HG03520 (cell line): ENCODE results near the gene ARL4C.

Source experiments
- ATAC-seq: cut with Tn5 transposase; IDR thresholded peaks from one replicate; pipeline ENCODE4 v1.9.1; 2021; ENCODE audit warnings: mild to moderate bottlenecking, moderate library complexity; ENCODE audit not compliant: unreplicated experiment

ARL4C gene, protein sequence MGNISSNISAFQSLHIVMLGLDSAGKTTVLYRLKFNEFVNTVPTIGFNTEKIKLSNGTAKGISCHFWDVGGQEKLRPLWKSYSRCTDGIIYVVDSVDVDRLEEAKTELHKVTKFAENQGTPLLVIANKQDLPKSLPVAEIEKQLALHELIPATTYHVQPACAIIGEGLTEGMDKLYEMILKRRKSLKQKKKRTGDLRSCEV

GRCh38 chr2:234496835-234497593 is at the start of gene ARL4C:
Gene ARL4C (minus strand): TSS chr2:234497081. CDS start chr2:234496586, 495 bp downstream.
- ATAC-seq, result peak; percentile 39

DNA sequence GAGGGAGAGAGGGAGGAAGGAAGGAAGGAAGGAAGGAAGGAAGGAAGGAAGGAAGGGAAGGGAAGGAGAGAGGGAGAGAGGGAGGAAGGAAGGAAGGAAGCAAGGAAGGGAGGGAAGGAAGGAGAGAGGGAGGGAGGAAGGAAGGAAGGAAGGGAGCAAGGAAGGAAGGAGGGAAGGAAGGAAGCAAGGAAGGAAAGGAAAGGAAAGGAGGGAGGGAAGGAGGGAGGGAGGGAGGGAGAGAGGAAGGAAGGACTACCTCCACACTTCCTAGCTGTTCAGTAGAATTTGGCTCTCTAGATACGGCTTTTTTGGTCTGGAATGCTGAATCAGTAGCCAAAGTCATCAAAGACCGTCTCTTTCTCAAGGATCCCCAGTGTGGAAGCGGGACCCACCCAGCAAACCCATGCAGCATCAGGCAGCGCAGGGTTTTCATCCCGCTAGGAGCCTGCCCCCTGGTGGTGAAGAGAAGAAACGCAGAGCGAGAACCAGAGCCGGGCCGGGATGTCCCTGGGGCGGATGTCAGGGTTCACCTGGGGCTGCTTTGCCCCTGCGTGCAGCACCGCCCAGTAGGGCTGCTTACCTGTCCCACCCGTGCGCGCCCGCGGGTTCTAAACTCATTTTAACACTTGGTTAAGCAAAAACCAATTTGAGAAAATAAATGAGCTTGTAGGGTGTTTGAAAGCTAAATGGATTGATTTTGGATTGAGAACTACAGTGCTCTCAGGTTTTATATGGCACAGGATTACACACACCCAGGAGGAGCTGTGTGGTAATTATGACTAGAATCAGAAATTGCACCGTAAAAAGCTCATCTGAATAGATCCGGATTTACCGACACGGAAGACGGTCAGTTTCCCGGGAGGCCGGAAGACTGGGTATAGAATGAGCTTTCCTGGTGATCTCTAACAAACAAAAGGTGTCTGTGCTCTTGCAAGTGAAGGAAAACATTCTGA is 48.1 kb upstream of the ARL4C start:
- ATAC-seq, result no peak

GRCh38 chr2:234542742-234543141 is 45.9 kb upstream of the ARL4C start:
- no peak for ATAC-seq

- no peak for ATAC-seq
These were observed 41.0 kb upstream of the ARL4C start for GRCh38 chr2:234537929-234538328.

DNA sequence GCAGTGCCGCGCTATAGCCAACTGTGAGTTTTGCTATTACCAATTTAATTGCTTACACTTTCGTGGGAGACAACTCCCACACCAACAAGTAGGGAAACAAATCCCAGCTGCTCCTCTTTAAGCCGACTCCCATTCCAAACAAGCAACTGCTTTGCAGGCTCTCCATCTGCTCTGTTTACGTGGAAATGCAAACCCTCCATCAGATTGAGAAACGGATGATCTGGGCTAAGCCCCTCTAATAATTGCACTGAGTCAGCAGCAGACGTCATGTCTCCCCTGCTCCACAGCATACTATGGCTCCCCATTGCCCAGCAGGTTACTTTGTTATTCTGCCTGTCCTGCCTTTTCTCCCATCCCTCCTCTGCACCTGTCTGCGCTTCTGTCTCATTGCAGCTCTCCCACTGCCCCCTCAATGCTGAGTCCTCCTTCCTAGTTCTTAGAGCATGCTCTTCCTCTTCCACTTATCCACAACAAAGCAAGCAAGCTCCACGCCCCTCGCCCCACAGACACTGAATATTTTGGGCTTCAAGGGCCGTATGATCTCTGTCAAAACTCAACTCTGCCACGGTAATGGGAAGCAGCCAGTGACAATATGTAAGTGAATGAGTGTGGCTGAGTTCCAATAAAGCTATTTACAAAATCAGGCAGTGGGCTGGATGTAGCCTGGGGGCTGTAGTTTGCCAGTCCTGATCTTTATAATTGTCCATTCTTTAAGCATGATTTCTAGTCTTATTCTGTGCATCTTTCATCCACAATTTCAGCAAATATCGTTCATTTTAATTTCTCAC is 39.5 kb upstream of the ARL4C start:
- ATAC-seq, result no peak

DNA sequence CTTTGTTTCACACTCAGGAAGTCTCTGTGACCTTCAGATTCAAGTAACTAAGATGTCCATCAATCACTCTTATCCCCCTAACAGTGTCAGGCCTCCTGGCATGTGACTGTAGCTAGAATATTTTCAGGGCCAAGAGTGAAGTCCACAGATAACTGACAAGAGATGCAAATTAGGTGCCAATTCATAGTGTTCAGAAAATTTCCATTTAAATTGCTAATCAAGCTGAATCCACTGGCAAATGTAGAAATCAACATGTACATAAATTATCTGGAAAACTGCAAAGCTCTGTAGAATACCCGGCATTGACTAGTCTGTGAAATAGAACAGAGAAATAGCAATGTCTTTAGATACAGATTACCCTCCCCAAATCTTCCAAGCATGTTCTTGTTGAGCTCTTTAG is 38.6 kb upstream of the ARL4C start:
- ATAC-seq, result no peak

GRCh38 chr2:234534515-234534914 is 37.6 kb upstream of the ARL4C start:
- no peak for ATAC-seq

- no peak for ATAC-seq
These were observed 36.7 kb upstream of the ARL4C start for GRCh38 chr2:234533626-234534025.

- ATAC-seq, result no peak
These were observed 31.7 kb upstream of the ARL4C start for GRCh38 chr2:234528410-234529148.

- ATAC-seq, result no peak
These were observed 29.8 kb upstream of the ARL4C start for GRCh38 chr2:234526711-234527110.

DNA sequence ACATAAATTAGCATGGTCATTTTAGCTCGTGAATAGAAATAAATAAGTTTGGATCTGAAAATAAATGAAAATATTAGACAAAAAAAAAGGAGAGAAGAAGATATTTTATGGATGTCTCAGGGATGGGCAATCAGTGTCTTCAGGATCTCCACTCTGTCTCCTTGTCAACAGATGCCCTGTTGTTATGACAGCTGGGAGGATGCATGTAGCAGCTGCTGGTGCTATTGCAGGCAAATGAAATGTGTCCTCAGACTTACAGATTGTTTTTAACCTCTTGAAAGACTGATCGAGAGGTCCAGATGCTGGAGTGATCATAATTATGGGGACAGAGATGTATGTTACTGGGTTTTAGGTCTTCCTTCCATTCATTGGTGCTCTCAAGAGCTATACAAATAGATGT is 24.7 kb upstream of the ARL4C start:
- no peak for ATAC-seq

DNA sequence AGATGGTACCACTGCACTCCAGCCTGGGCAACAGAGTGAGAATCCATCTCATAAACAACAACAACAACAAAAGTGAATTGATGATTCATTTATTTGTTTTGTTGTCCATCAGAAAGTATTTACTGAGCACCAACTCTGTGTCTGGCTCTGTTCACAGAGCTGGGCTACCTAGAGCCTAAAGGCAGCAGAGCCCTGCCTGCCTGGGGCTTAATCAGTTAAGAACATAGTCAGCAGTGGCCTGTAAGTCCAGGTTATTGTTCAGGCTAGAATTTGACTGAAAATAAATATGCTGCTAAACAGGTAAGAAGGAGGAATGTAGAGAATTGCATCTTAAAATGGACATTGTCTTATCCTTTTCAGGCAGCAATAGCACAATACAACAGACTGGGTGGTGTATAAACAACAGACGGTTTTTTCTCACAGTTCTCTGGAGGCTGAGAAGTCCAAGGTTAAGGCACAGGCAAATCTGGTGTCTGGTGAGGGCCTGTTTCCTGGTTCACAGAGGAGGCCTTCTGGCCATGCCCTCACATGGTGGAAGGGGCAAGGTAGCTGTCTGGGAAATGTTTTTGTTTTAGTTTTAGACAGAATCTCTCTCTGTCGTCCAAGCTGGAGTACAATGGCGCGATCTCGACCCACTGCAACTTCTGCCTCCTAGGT is 22.2 kb upstream of the ARL4C start:
- ATAC-seq, result no peak

GRCh38 chr2:234517971-234518370 is 21.1 kb upstream of the ARL4C start:
- no peak for ATAC-seq

DNA sequence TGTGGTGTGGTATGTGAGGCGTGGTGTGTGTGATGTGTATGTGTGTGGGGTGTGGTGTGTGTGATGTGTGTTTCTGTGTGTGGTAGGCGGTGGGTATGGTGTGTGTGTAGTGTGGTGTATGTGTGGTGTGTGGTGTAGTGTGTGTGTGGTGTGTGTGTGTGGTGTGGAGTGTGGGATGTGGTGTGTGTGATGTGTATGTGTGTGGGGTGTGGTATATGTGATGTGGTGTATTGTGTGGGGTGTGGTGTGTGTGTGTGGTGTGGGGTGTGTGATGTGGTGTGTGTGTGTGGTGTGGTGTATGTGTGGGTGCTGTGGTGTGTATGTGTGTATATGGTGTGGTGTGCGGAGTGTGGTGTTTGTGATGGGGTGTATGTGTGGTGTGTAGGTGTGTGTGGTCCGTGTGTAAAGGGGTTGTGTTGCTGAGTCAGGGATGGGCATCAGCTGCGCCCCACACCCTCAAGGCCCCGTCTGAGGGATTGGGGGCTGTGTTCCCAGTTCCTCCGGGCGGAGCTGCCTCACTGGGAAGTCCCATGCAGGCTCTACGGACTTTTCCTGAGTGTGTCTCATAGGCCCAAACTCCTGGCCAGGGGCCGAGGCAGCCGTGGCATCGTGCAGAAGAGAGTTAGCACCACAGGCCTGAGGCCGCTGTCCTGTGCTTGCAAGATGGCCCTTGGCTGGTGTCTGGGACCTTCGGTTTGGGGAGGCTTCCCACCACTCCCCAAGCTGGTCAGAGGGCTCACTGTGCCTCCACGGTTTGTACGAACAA is 18.2 kb upstream of the ARL4C start:
- no peak for ATAC-seq

DNA sequence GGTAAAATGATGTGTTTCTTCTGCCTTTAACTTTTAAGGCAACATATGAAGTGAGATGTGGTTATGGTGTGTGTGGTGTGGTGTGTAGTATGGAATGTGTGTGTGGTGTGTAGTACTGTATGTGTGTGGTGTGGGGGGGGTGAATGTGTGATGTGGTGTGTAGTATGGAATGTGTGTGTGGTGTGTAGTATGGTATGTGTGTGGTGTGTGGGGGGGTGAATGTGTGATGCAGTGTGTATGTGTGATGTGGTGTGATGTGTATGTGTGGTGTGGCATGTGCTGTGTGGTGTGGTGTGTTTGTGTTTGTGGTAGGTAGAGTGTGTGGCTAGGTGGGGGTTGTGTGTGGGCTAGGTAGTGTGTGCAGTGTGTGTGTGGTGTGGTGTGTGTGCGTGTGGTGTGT is 17.2 kb upstream of the ARL4C start:
- no peak for ATAC-seq

DNA sequence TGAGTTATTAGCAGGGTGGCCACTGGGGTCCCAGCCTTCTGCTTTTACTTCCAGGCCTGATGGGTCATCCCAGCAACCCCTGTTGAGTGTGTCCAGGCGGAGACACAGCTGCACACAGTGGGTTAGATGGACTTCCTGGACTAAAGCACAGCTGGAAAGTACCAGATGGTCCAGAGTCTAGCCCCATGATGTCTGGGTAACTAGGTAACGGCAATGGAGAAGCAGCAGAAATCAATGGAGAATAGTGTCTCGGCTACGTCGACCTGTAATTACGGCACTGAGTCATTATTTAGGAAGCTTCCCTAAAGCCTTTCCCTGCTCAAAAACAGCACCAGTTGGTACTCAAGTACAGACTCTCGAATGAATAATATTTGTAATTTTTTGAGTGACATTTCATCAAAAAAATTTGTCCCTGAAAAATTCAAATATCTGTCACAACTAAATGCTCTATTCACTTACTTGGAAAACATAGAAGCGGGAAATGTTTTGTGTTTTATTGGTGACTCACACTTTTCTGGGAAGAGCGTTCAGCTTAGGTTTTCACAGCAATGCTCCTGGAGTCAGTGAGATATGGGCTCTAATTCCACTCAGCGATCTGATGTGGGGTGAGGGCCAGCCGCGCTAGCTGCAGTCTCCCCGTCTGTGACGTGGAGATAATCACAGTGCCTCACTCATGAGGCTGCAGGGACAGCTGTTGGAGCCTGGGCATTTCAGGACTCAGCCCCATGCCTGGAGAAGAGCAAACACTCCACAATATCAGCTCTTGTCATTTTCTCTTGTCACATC is 16.2 kb upstream of the ARL4C start:
- no peak for ATAC-seq

- no peak for ATAC-seq
These were observed 6.0 kb upstream of the ARL4C start for GRCh38 chr2:234502919-234503285.

DNA sequence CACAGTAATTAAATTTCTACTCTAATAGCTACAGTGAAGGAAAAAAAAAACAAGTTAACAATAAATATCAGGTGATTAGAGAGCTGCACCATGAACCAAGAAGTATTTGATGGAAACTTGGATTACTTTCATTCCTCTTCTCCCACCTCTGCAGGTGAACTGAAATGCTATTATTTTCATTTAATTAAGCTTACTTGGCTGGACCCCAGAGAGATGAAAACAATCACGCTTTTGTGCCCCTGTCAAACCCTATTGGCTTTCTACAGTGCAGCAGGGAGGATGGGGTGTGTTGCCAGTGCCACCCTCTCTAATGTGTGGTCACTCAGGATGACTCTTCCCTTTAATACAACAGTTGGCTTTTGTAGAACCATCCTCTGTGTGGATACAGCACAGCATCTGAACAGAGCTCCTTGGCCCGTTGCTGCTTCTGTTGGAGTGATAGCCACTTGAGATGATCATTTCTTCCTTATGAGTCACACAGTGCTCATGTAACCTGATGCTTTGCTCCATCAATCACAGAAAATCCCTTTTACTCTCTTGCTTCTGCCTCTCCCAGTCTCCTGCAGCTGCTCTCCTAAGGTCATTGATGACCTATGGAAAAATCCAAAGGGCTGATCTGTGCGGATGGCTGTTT is 5.5 kb upstream of the ARL4C start:
- no peak for ATAC-seq
